Endodermal cell (in vitro differentiated cells): Measurements from ENCODE around the gene DOCK9. TPM values are rescaled to one million over a fixed set of nuclear protein-coding genes. Genes with fewer than 3 reads are reported as not detected.

ENCODE experiments used
- DNase-seq: peaks from one replicate; pipeline ENCODE4 v3.0.0-alpha.2; 2017
- H3K27ac ChIP-seq: 2 replicates; pipeline ENCODE4 v1.5.1; 2013; ENCODE audit warnings: mild to moderate bottlenecking, low read depth, low read length, moderate library complexity
- H3K27me3 ChIP-seq: 2 replicates; pipeline ENCODE4 v1.6.1; 2013; ENCODE audit warnings: mild to moderate bottlenecking, low read length, moderate library complexity; ENCODE audit not compliant: insufficient read depth, control insufficient read depth, poor library complexity, severe bottlenecking
- H3K36me3 ChIP-seq: 2 replicates; pipeline ENCODE4 v1.7.0; 2013; ENCODE audit warnings: mild to moderate bottlenecking, low read length, moderate library complexity; ENCODE audit not compliant: control insufficient read depth, insufficient read depth
- H3K4me1 ChIP-seq: one replicate; pipeline ENCODE4 v1.7.0; 2013; ENCODE audit warnings: low read length; ENCODE audit not compliant: control insufficient read depth, insufficient read depth
- H3K4me3 ChIP-seq: 2 replicates; pipeline ENCODE4 v1.5.1; 2013; ENCODE audit warnings: mild to moderate bottlenecking, low read length, moderate library complexity
- H3K9ac ChIP-seq: 2 replicates; pipeline ENCODE4 v1.6.1; 2013; ENCODE audit warnings: mild to moderate bottlenecking, low read length, moderate library complexity; ENCODE audit not compliant: poor library complexity, severe bottlenecking; ENCODE audit errors: extremely low read depth
- H3K9me3 ChIP-seq: 2 replicates; pipeline ENCODE4 v1.6.1; 2013; ENCODE audit warnings: mild to moderate bottlenecking, low read length, moderate library complexity; ENCODE audit not compliant: control insufficient read depth
- H3K27ac Mint-ChIP-seq: 2 replicates; pipeline ENCODE4 v1.8.0; 2020; ENCODE audit warnings: mixed read lengths
- H3K27me3 Mint-ChIP-seq: 2 replicates; pipeline ENCODE4 v1.8.0; 2021; ENCODE audit warnings: mild to moderate bottlenecking, mixed read lengths; ENCODE audit not compliant: insufficient read depth
- H3K36me3 Mint-ChIP-seq: 2 replicates; pipeline ENCODE4 v1.8.0; 2020; ENCODE audit warnings: low read depth, mixed read lengths
- H3K4me1 Mint-ChIP-seq: 2 replicates; pipeline ENCODE4 v1.8.0; 2020; ENCODE audit warnings: mixed read lengths
- H3K4me3 Mint-ChIP-seq: 2 replicates; pipeline ENCODE4 v1.8.0; 2020; ENCODE audit warnings: mild to moderate bottlenecking, moderate library complexity, mixed read lengths
- H3K9me3 Mint-ChIP-seq: 2 replicates; pipeline ENCODE4 v1.8.0; 2020; ENCODE audit warnings: mild to moderate bottlenecking, mixed read lengths
- WGBS, 2 experiments: methylation state at CpG; one replicate each; pipeline versions ENCODE4 v1.1.5 to v1.1.7; 2013; ENCODE audit warnings: missing lambda C conversion rate in 2 of 2, mixed read lengths in 1 of 2; ENCODE audit not compliant: insufficient coverage in 1 of 2, insufficient read length in 1 of 2; 5-methylcytosine and 5-hydroxymethylcytosine counted together
- total RNA-seq, 2 donors: library from RNA; stranded (reverse); fragmentation: NEBNext Ultra II Directional in 1 of 2; extraction: Animal tissue kit (Norgen Biotek cat#: 25700) in 1 of 2; gene quantifications; 2 replicates in 1 of 2; 3 replicates in 1 of 2; pipeline ENCODE4 v1.2.1, GENCODE V29; 2021
- TF ChIP-seq, protein P1 (sequence below): fragments of 200-600 bp; sonication (generic); conservative IDR thresholded peaks from 2 replicates; pipeline ENCODE4 v1.5.0; 2021; ENCODE audit warnings: antibody characterized with exemption, mild to moderate bottlenecking

Gene DOCK9
- total RNA-seq, 2 donors from 2014 or later = 15.6 to 22.5 TPM

GRCh38 chr13:98963917-98964316 is 13.9 kb downstream of the DOCK9 start:
- H3K27me3 Mint-ChIP-seq = no peaks in the 10 kb centered on the region
- H3K4me1 Mint-ChIP-seq = peaks cover 7% of the 10 kb centered on the region
- Histone ChIP-seq H3K4me3 (no peak overlapping the region), H3K4me1 (no peaks in the 10 kb centered on the region), H3K27me3 (no peaks in the 10 kb centered on the region), H3K9me3 (no peaks in the 10 kb centered on the region), H3K36me3 (no peaks in the 10 kb centered on the region), H3K27ac (no peak overlapping the region), H3K9ac (no peak overlapping the region)
- no peaks in the 10 kb centered on the region for H3K36me3 Mint-ChIP-seq
- WGBS, 2 experiments = 75 to 80% methylated on average over 2 of the region's 2 CpGs
- H3K9me3 Mint-ChIP-seq = peaks cover 1% of the 10 kb centered on the region
- no peak overlapping the region for H3K4me3 Mint-ChIP-seq
- no peak for DNase-seq
- no peak overlapping the region for H3K27ac Mint-ChIP-seq
- TF ChIP-seq, protein P1, sequence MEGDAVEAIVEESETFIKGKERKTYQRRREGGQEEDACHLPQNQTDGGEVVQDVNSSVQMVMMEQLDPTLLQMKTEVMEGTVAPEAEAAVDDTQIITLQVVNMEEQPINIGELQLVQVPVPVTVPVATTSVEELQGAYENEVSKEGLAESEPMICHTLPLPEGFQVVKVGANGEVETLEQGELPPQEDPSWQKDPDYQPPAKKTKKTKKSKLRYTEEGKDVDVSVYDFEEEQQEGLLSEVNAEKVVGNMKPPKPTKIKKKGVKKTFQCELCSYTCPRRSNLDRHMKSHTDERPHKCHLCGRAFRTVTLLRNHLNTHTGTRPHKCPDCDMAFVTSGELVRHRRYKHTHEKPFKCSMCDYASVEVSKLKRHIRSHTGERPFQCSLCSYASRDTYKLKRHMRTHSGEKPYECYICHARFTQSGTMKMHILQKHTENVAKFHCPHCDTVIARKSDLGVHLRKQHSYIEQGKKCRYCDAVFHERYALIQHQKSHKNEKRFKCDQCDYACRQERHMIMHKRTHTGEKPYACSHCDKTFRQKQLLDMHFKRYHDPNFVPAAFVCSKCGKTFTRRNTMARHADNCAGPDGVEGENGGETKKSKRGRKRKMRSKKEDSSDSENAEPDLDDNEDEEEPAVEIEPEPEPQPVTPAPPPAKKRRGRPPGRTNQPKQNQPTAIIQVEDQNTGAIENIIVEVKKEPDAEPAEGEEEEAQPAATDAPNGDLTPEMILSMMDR = no peak

GRCh38 chr13:98962901-98963590 is 14.8 kb downstream of the DOCK9 start:
- no peak overlapping the region for H3K9ac ChIP-seq
- TF ChIP-seq, protein P1 = no peak
- H3K4me1 ChIP-seq = no peaks in the 10 kb centered on the region
- H3K4me1 Mint-ChIP-seq = peaks cover 7% of the 10 kb centered on the region
- no peaks in the 10 kb centered on the region for H3K27me3 Mint-ChIP-seq
- no peaks in the 10 kb centered on the region for H3K36me3 Mint-ChIP-seq
- no peaks in the 10 kb centered on the region for H3K9me3 ChIP-seq
- no peak overlapping the region for H3K27ac ChIP-seq
- no peak overlapping the region for H3K4me3 Mint-ChIP-seq
- no peak for DNase-seq
- no peaks in the 10 kb centered on the region for H3K27me3 ChIP-seq
- peaks cover 1% of the 10 kb centered on the region for H3K9me3 Mint-ChIP-seq
- WGBS, 2 experiments = 91 to 95% methylated on average over 6 to 9 of the region's 9 CpGs
- H3K27ac Mint-ChIP-seq = no peak overlapping the region
- H3K36me3 ChIP-seq = no peaks in the 10 kb centered on the region
- no peak overlapping the region for H3K4me3 ChIP-seq

- no peak overlapping the region for H3K27ac ChIP-seq
- H3K4me1 ChIP-seq = no peaks in the 10 kb centered on the region
- no peak overlapping the region for H3K27ac Mint-ChIP-seq
- H3K27me3 Mint-ChIP-seq = no peaks in the 10 kb centered on the region
- H3K4me1 Mint-ChIP-seq = peaks cover 7% of the 10 kb centered on the region
- H3K4me3 Mint-ChIP-seq = no peak overlapping the region
- no peaks in the 10 kb centered on the region for H3K9me3 ChIP-seq
- no peaks in the 10 kb centered on the region for H3K36me3 ChIP-seq
- no peaks in the 10 kb centered on the region for H3K36me3 Mint-ChIP-seq
- H3K9ac ChIP-seq = no peak overlapping the region
- TF ChIP-seq, protein P1 = no peak
- H3K27me3 ChIP-seq = no peaks in the 10 kb centered on the region
- no peak for DNase-seq
- H3K9me3 Mint-ChIP-seq = peaks cover 1% of the 10 kb centered on the region
- no peak overlapping the region for H3K4me3 ChIP-seq
- WGBS, 2 experiments = 89 to 92% methylated on average over 4 to 7 of the region's 7 CpGs
These were observed 16.3 kb downstream of the DOCK9 start for GRCh38 chr13:98961503-98962105.
